GM19023 (cell line): ENCODE results near the gene OXER1.

Source experiments
- ATAC-seq: cut with Tn5 transposase; IDR thresholded peaks from one replicate; pipeline ENCODE4 v1.9.1; 2021; ENCODE audit warnings: mild to moderate bottlenecking, moderate library complexity; ENCODE audit not compliant: unreplicated experiment

OXER1 gene, protein sequence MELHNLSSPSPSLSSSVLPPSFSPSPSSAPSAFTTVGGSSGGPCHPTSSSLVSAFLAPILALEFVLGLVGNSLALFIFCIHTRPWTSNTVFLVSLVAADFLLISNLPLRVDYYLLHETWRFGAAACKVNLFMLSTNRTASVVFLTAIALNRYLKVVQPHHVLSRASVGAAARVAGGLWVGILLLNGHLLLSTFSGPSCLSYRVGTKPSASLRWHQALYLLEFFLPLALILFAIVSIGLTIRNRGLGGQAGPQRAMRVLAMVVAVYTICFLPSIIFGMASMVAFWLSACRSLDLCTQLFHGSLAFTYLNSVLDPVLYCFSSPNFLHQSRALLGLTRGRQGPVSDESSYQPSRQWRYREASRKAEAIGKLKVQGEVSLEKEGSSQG

DNA sequence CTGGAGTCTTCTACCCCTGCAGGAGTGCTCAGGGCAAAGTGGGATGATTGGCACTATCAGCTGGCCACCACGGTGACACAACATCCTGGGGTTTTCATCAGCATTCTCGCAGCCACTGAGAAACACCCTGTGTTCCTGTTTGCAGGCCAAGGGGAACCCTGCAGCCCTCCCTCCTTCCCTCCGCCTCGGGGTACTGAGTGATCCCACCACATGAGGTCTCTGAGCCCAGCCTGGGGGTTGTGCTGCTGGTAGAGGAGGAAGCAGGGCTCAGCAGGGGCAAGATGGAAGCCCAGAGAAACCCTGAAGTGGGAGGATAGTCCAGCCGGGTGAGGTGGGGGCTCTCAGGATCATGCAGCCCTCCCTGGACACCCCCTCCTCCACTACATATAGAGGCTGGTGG, at the start of gene OXER1:
Gene OXER1, minus strand, starts transcription at position 40 of the 400 bp plus-strand sequence. CDS start 73 bp downstream, outside the sequence.
- no peak for ATAC-seq

GRCh38 chr2:42812899-42813479, 49.1 kb upstream of the OXER1 start:
- no peak for ATAC-seq

DNA sequence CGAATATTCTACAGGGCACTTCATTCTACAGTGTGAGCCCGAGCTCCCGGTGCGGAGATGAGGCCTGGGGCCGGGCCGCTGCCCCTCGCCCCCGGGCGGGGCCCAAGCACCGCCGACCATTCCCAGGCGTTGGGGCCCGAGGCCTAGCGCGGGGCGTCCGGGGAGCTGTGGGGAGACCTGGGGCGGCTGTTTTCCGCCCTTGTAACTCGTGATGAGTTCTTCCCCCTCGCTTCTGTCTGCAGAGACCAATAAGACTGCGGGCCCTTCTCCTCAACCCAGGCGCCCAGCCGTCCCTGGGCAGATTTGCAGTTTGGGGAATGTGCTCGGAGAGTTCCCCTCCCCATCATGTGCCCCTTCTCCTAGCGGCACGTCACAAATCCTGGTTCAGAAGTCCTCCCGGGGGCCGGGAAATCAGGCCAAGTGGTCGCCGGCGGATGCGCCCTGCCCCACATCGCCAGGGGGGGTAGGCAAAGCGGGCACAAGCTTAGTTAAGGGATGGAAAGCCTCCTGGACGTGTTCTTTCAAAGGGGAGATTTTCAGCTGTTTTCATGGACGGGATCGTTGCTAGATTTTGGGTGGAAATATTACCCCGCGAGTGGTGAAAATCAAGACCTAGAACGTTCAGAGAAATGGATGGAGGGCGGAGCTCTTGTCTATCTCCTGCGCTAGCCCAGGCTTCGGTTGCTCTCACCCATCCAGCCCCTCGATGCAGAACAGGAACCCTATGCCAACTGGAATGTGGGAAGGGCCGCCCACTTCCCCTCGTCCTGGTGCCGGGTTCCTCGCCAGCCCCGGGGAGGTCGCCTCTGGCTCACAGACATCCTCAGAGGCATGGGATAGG, 47.3 kb upstream of the OXER1 start:
- peak; percentile 5 for ATAC-seq

DNA sequence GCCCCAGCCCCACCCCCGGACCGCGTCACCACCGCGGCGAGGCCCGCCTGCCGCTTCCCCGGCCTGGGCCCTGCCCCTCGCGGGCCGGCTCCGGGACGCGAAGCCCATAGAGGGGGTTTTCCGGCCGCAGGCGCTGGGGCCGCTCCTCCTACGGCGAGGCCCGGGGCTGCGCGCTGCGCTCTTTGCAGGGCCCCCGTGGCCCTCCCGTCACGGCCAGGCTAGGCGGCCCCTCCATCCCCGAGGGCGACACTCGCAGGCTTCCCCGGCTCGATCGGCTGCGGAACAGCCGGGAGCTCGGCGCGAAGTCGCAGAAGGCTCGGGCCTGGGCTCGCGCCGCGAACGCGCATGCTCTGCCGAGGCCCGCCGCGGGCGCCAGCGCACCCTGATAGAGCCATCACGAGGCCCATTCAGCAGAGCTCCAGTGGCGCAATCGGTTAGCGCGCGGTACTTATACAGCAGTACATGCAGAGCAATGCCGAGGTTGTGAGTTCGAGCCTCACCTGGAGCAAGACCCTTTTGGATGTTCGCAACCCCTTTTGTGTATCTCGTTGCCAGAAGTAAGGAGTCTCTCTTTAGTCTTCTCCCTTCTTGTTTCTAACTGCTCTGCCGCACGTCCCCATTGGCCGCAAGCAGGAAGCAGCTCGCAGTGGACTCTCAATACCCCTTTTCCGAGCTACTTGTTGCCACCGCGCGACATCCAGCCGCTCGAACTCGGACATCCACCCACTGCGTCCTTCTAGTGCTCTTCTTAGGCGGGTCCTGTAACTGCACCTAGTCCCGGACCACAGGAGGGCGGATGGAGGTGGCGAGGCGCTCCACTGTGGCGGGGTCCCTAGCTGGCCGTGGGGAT, 46.4 kb upstream of the OXER1 start:
- peak; percentile 75 for ATAC-seq

DNA sequence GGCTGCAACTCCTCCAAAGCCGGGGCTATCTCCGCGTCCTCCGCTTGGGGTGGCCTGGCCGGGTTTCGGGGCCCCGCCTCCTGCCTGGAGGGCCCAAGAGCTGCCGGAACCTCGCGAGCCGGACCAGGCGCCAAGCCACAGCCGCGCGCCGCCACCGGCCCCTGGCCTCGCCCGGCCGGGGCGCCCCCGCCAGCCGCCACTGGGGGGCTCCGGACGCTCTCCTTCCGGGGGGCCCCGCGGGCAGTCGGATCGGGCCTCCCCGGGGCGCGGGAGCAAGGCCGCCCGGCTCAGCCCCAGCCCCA, 45.8 kb upstream of the OXER1 start:
- ATAC-seq: peak; percentile 55

- no peak for ATAC-seq
These were observed 45.3 kb upstream of the OXER1 start for GRCh38 chr2:42809131-42809818.

DNA sequence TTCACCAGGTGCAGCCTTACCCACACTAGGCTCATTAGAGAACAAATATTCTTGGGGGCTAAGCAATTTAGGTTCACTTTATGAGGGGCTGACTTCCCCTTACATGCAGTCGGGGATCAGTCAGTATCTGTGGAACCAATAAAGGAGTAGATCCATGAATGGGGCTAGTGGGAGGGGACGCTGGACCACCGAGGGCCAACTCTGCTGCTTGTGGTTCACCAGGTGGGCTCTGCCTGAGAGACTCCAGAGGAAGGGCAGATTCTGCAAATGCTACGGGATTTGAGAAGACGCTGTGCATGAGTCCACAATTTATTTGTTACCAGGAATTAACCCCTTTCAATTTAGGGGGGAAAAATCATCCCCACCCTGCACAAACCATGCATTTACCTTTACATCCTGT, 44.4 kb upstream of the OXER1 start:
- no peak for ATAC-seq

DNA sequence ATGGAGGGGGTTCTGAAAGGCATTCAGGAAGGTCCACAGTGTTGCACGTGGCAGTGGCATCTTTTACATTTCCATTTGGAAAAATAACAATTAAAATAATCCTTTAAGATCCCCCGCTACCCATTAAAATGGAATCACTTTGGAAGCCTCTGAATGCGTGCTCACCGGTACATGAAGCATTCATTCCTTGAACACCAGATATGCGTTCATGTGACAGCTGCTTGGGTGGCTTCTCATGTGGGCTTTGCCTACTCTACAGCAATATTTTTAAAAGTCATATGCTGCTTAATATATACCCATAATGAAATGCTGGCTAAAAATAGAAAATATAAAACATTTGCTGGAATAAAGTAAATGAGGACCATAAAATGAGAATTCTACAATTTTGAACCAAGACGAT, 42.9 kb upstream of the OXER1 start:
- no peak for ATAC-seq

DNA sequence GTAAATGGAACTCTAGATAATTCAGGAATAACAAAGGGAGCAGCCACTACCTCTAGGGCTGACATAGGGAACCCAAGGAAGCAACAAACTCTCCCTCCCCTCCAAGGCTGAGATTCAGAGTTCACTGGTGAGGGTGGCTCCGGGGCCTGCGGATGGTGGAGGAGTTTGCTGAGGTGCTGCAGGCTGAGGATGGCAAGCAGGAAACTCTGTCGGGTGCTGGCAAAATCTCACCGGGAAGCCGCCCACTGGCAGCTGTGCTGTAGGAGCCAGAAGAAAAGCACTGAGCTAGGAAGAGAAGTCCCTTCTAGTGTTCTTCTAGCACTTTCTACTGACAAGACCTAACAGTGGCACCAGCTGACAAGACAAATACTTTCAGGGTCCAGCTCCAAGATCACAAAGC, 41.0 kb upstream of the OXER1 start:
- ATAC-seq: no peak

GRCh38 chr2:42804338-42804737, 40.4 kb upstream of the OXER1 start:
- ATAC-seq: no peak

- no peak for ATAC-seq
These were observed 38.2 kb upstream of the OXER1 start for GRCh38 chr2:42802150-42802549.

- no peak for ATAC-seq
These were observed 37.4 kb upstream of the OXER1 start for GRCh38 chr2:42801381-42801780.

GRCh38 chr2:42800981-42801380, 37.0 kb upstream of the OXER1 start:
- no peak for ATAC-seq

DNA sequence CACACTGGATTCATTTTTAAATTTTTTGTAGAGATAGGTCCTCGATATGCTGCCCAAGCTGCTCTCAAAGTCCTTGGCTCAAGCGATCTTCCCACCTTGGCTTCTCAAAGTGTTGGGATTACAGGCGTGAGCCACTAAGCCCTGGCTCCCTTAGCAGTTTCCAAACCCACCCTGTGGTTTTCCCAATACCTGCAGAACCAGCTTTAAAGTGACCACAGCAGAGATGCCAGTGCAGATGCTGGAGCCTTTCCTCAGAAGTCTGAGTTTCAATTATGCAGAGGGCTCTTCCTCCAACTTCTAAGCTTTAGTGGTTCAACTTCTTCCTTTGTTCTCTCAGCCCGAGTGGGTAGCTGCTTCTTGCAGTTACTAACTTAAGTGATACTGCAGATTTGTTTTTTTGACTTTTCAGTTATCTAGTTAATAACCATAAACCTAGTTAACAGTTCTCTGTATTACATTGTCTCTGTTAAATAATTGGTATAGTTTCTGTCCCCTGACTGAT, 36.6 kb upstream of the OXER1 start:
- no peak for ATAC-seq

GRCh38 chr2:42799881-42800280, 35.9 kb upstream of the OXER1 start:
- no peak for ATAC-seq

DNA sequence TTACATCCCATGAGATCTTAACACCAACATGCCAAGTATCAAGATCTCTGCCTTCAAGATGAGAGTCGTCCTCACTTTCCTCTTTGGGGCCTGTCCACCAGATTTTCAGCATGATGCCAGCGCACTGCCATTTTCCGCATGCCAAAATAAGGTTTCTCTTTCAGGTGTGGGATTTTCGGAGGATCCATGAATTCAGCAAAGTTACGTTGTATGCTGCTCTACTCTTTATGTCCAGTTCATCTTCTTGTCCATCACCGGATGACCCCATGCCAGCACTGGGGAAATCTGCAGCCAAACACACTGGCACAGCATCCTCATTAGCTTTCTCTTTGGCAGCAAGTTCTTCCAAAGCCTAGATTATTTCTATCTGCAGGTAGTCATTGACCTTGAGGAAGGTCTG, 33.3 kb upstream of the OXER1 start:
- no peak for ATAC-seq

DNA sequence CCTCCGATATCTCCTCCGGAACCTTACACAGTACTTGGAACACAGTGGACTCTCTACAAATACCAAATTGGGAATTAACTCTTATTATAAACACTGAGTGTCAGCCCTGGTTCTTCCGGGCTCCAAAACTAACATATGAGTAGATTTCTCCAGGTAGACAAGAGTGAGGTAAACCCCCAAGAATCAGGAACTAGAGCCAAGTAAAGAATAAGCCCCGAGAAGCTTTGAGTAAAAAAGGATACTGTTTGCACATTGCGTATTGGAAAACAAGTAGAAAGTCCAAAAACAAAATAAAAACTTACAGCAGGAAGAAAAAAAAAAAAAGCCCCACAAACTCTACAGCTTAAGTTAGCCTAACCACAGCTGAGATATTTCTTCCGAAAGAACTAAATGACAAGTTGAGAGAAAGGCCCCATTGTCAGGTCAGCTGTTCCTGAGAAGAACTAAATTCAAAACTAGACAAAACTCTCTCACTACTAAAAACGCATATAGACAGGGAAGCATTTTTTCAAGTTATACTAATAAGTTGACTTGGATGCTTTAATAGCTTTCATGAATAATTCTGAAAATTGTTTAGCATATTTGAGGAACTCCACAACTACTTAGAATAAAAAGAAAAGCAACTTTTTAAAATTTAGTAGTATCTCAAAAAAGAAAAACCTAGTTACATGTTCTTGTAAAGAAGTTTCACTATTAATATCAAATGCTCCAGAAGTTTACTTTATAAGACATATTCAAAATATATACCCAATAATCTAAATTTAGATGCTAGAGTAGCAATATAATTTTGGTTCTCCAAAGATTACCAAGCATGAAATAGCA, 32.7 kb upstream of the OXER1 start:
- peak; percentile 24 for ATAC-seq

- ATAC-seq: peak; percentile 43
These were observed 31.9 kb upstream of the OXER1 start for GRCh38 chr2:42795841-42796301.

DNA sequence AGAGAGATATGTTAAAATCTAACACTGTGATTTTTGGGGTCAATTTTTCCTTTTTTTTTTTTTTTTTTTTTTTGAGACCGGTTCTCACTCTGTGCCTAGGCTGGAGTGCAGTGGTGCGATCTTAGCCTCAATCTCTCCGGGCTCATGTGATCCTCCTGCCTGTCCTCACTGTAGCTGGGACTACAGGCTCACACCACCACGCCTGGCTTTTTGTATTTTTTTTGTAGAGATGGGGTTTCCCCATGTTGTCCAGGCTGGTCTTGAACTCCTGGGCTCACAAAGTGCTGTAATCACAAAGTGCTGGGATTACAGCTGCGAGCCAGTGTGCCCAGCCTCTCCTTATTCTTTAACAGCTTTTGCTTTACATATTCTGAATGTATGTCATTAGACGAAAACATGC, 31.3 kb upstream of the OXER1 start:
- ATAC-seq: no peak
